AG09309 (cell line): ENCODE results near the gene UBA6.
A peak's percentile ranks its signal among the peaks of the same experiment; 100 is the strongest.

Experiments used
- DNase-seq: peaks from one replicate; pipeline ENCODE4 v3.0.0-alpha.2; 2010; ENCODE audit warnings: low read depth
- H3K4me3 ChIP-seq: 2 replicates; pipeline ENCODE4 v1.5.1; 2011; ENCODE audit warnings: mild to moderate bottlenecking, low read depth, low read length, moderate library complexity; ENCODE audit not compliant: control insufficient read depth
- CTCF ChIP-seq: IDR thresholded peaks from 2 replicates; pipeline ENCODE4 v1.5.1; 2011; ENCODE audit warnings: mild to moderate bottlenecking, low read depth, low read length, inconsistent platforms; ENCODE audit not compliant: insufficient read depth, control insufficient read depth; ENCODE audit errors: missing control alignments

Gene UBA6

GRCh38 chr4:67700738-67701516 is at the start of gene UBA6:
UBA6 (minus strand) TSS chr4:67701155; CDS start chr4:67701119, 36 bp downstream.
- peak; percentile 40 for TF ChIP-seq CTCF
- H3K4me3 ChIP-seq, result peak within 1 kb of the TSS; percentile 61
- DNase-seq, result peak; percentile 78

GRCh38 chr4:67750691-67751090 is 49.7 kb upstream of the UBA6 start:
- no peak overlapping the region for H3K4me3 ChIP-seq
- no peak for DNase-seq
- TF ChIP-seq CTCF, result no peak

- no peak overlapping the region for H3K4me3 ChIP-seq
- TF ChIP-seq CTCF, result no peak
- no peak for DNase-seq
Measured at GRCh38 chr4:67749286-67749685, 48.3 kb upstream of the UBA6 start.

GRCh38 chr4:67746797-67747495 is 46.0 kb upstream of the UBA6 start:
- TF ChIP-seq CTCF, result peak; percentile 41
- no peak for DNase-seq
- H3K4me3 ChIP-seq, result no peak overlapping the region

- DNase-seq, result no peak
- no peak for TF ChIP-seq CTCF
- no peak overlapping the region for H3K4me3 ChIP-seq
Measured at GRCh38 chr4:67744561-67745283, 43.8 kb upstream of the UBA6 start.

GRCh38 chr4:67743194-67743593 is 42.2 kb upstream of the UBA6 start:
- DNase-seq, result no peak
- no peak overlapping the region for H3K4me3 ChIP-seq
- no peak for TF ChIP-seq CTCF
